ENCODE measurements around the gene COL27A1.

Gene COL27A1

DNA sequence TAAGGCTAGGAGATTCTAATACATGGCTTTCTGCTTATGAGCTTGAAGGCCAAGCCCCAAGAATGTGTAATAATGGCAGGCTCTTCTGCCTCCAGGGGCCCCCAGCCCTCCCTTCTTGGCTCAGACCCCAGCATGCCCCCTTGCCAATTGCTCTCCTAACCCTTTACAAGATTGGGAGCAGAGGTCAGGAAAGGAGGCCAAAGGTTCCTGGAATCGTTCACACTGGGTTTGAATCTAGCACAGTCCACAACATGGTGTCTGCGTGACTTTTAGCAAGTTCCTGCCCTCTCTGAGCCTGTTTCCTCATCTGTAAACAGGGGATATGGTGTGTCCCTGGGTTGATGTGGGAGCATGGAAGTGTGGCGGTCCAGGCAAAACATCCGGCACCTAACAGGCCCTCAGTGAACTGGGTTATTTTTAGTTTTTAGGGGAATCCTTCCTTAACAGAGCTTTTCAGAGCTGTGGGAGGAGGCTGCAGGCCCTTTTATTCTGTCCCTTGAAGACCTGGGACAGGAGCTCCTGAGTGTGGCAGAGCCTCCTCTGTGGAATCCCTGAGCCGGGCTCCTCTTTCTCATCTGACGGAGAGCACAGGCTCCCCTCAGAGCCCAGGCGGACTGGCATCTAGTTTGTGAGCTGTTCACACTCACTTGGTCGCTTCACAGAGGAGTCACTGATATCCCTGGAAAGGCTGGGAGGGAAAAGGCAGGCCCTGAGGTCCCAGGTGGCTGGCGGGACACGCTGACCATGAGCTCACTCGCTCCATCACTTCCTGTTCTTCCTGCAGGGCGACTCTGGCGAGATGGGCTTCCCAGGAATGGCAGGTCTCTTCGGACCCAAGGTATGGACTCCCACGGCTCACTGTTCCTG, 144.2 kb downstream of the COL27A1 start:
- no peak for DNase-seq (ENCODE audit: extremely low read depth in 1 of 2, low read depth in 1 of 2)

GRCh38 chr9:114300153-114300845, 145.0 kb downstream of the COL27A1 start:
- DNase-seq (ENCODE audit: extremely low read depth in 1 of 2, low read depth in 1 of 2), result no peak

DNA sequence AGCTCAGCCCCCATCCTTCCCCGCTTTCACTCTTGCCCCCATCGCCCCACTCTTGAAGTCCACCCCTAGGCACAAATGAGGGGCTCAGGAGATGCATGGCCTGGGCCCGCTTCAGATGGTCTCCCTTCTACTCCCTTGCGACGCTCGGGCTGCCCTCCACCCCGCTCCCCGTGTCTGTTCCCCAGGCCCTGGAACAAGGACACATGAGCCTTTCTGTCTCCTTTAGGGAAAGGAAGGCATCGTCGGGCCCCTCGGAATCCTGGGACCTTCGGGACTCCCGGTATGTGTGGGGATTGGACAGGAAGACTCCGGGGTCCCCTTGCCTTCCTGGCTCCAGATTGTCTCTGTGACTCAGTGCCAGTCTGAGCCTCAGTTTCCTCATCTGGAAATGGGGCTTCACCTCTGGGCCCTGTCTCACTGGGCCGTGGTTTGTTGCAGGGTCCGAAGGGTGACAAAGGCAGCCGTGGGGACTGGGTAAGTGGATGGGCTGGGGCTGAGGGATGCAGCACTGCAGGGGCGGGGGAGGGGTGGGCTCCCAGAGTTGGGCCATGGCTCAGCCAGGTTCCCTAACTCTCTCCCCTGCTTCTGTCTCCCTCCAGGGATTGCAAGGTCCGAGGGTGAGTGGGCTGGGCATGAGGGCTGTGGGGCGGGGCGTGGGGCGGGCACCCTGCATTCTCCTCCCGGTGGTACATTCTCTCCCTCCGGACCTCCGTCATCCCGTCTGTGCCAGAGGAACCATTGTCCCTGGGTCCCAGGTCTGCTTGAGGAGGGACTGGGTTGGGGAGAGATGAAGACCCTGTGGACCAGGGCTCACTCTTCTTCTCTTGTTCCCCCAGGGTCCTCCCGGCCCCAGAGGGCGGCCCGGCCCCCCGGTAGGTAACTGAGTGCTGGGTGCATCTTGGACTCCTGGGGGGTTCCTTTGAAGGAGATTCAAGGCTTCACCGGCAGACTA, 145.8 kb downstream of the COL27A1 start:
- no peak for DNase-seq (ENCODE audit: extremely low read depth in 1 of 2, low read depth in 1 of 2)

DNA sequence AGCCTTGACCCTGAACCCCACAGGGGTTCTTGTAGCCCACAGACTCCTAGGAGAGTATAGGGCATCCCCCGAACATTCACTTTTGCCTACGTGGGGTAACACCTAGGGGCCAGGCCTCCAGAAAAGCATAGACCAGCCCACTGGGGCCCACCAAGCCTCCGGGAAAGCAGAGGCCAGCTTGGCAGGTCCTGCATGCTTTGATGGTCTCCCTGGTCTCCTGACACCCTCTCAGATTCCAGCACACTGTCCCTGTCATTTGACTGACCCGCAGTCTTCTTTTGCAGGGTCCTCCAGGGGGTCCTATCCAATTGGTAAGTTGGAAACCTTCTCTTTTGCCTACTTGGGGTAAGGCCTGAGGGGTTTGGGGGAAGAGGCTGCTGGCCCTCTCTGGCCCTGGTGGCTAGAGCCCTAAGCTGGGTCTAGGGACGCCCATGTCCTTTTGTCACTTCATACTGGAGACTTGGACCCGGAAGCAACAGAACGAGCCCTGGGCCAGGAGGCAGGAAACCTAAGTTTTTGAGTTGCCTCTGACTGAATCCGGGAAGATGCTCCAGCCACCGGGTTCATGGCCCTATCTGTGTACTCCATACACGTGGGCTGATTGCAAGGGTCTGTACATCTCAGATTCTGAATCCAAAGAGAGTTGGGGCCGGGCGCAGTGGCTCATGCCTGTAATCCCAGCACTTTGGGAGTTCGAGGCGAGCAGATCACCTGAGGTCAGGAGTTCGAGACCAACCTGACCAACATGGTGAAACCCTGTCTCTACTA, 146.6 kb downstream of the COL27A1 start:
- DNase-seq (ENCODE audit: extremely low read depth in 1 of 2, low read depth in 1 of 2), result no peak

GRCh38 chr9:114302727-114303126, 147.4 kb downstream of the COL27A1 start:
- no peak for DNase-seq (ENCODE audit: extremely low read depth in 1 of 2, low read depth in 1 of 2)

DNA sequence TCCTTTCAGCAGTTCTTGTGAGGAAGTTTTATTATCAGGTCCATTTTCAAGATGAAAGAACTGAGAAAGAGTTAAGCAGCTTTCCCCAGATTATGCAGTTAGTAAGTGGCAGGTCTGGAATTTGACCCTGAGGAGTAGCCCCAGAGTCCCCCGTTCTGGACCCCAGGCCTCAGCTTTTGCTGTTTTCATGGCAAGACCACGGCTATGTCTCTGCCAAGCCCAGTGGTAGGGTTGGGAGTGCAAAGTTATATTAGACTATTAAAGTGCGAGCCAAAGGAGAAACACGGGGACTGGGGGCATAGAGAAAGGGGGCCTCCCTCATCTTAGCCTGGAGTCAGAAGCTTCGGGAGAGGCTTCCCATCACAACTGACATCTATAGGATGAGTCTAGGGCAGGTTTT, 148.2 kb downstream of the COL27A1 start:
- no peak for DNase-seq (ENCODE audit: extremely low read depth in 1 of 2, low read depth in 1 of 2)

GRCh38 chr9:114303977-114304376, 148.6 kb downstream of the COL27A1 start:
- DNase-seq (ENCODE audit: extremely low read depth in 1 of 2, low read depth in 1 of 2), result no peak

DNA sequence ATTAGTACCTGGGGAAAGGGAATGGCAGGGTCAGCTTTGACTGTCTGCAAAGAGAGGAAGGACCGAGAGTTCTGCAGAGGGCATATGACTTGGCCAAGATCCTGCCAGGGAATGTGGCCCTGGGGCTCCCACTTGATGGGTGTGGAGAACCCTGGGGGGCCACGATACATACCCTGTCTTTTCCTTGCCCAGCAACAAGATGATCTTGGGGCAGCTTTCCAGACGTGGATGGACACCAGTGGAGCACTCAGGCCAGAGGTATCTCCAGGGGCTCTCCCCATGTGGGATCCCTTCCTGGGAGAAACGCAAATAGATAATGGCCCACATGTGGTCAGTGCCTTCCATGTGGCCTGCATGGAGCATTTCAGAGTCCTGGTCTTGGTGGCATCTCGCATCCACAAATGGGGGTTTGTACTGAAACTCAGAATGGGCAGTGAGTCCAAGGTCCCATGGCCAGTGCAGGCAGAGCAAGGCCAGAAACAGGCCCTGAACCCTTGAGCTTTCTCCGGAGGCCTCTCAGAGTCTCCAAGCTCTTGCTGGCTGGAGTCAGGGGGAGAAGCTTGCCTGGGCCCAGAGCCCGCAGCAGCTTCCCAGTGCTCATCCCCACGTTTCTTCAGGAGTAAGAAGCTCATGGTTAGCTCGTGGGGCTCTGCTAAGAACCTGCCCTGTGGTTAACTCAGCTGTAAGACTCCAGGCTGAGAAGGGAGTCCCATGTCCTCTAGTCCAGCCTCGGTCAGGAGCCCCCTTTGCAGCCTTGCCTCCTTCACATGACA, 149.3 kb downstream of the COL27A1 start:
- no peak for DNase-seq (ENCODE audit: extremely low read depth in 1 of 2, low read depth in 1 of 2)

DNA sequence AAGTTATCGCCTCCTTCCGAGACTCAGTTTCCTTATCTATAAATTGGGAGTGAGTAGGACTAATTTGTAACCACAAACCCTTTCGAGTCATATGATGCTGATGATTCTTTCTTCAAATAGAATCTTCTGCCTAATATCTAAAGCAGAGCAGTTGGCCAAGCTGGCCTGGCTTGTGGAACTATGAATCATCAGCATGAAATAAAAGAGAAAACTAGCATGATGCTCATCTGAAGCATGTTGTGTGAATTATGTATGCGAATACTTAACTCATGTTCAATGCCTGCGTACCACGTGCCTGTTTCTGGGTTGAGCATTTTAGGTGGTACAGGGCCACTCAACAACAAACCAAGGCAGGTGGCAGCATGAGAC, 152.5 kb downstream of the COL27A1 start:
- no peak for DNase-seq (ENCODE audit: extremely low read depth in 1 of 2, low read depth in 1 of 2)

DNA sequence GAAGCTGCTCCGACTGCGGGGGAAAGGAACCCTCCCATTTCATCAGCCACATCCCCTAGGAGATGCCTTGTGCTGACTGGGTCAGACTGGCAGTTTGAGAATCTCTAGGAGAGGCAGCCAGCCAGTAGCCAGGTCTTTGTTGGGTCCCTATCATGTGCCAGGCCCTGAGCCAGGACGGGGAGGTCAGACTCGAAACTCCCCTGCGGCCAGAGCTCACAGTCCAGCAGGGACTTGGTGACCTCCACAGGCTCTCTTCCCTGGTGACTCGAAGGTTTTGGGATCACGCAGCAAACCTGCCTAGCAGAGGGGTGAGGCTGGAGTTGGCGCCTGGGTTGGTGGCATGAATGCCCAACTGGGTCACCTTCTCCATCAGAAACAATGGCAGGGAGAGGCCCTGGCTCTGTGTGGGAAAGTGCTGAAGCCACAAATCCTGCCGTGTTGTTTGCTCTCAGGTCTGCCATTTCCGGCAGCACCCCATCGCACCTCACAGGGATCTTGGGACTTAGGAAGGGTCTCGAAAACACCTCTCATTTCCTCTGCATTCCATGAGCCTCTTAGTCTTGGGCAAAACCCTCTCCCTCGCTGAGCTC, 153.1 kb downstream of the COL27A1 start:
- no peak for DNase-seq (ENCODE audit: extremely low read depth in 1 of 2, low read depth in 1 of 2)

GRCh38 chr9:114309096-114309495, 153.8 kb downstream of the COL27A1 start:
- DNase-seq (ENCODE audit: extremely low read depth in 1 of 2, low read depth in 1 of 2), result no peak

- no peak for DNase-seq (ENCODE audit: extremely low read depth in 1 of 2, low read depth in 1 of 2)
Observed at GRCh38 chr9:114310471-114311450, 155.4 kb downstream of the COL27A1 start.

DNA sequence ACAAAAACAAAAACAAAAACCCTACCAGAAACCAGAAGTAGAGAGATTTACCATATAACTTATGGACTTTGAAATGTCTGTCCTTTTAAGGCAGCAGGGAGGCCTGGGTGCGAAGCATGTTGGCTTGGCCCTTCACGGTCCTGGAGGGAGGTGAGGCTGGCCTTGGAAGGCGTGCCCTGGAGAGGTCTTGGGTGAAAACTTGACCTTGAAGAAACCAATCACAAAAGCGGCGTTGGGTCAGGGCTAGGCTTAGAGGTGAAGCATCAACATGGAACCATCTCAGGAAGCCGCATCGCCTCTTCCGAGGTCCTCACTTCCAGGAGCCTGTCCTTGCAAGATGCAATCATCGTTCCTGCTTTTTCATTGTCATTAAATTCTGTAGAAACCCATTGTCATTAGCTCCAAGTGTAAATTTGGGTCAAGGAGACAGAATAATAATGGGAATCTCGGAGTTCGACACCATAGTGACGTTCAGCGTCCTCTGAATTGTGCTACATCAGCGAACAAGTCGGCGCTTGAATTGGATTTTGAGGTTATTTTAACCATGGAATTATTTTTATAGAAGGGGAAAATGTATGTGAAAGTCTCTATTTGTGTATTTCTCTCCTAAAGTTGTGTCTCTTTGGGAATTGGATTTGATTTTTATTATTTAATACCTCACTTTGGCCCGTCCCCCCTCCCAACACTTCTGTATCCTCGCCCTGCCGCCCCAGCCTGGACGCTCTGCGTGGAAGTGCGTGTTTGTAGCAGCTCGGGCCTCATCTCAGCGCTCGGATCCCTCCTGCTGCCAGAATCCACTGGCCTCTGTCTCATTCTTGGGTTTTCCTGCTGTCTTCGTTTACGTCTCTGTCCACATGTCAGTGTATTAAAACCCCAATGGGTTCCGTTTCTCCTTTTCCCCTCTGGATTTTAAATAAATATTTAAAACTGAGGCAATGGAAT, 156.5 kb downstream of the COL27A1 start:
- DNase-seq (ENCODE audit: extremely low read depth in 1 of 2, low read depth in 1 of 2), result no peak

GRCh38 chr9:114312513-114312875, 157.2 kb downstream of the COL27A1 start:
- DNase-seq (ENCODE audit: extremely low read depth in 1 of 2, low read depth in 1 of 2), result no peak

DNA sequence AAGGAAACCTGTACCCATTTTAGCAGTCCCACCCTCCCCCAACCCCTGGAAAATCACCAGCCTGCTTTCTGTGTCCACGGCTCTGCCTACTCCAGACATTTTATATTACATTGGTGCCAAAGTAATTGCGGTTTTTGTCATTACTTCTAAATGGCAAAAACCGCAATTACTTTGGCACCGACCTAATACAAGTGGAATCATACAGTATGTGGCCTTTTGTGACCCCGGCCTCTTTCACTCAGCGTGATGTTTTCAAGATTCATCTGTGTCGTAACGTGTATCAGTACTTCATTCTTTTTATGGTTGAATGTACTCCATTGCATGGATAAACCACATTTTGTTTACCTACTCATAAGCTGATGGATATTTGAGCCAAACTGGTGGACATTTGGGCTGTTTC, 157.8 kb downstream of the COL27A1 start:
- no peak for DNase-seq (ENCODE audit: extremely low read depth in 1 of 2, low read depth in 1 of 2)

- DNase-seq (ENCODE audit: extremely low read depth in 1 of 2, low read depth in 1 of 2), result no peak
Observed at GRCh38 chr9:114314256-114314867, 159.0 kb downstream of the COL27A1 start.

Measured in stimulated activated CD8-positive, alpha-beta memory T cell treated with anti-CD3 and anti-CD28 coated beads, Interleukin-7, amount 100 ng/mL, for 48 hours (primary cell).